ENCODE data around the gene GRM7. TPM values are rescaled to one million over a fixed set of nuclear protein-coding genes. Genes with fewer than 3 reads are reported as not detected.

The GRM7 gene
- polyA plus RNA-seq, 4 donors = 1.9 to 2.2 (median 2.2) TPM

DNA sequence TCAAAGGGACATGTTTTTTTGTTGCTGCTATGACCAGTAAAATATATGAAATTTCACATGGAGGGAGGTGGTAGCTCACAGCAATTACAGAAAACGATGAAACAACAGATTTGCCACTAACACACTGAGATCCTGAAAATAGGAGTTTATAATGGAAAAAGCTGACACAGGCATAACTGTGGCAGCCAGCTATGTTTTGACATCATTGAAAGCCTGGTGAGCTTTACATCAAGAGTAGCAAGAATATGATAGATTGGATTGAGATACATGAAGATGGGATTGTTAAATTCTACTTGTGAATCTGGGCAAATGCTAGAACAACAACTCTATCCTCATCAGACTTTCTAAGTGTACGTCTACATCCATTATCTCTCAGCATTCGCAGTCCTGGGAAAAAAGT is 760.7 kb downstream of the GRM7 start:
- DNase-seq (ENCODE audit: low read depth in 4 of 4, low spot score in 3 of 4) = no peak

DNA sequence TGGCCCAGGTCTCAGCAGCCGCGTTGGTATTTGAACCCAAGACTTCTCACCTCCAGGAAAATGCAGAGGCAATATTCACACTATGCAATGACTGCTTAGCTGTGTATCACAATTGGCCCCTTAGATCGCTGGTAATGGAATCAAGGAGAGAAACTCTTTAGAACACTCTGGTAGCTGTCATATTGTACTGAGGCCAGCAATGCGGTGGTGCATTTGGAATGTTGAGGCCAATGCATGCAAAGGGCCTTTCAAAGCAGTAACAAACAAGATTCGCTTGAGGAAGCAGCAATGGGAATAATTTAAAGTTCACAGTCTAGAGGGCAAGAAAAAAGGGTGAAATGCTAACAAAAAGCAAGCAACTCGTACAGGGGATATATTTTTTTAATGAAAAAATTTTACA is 764.1 kb downstream of the GRM7 start:
- DNase-seq (ENCODE audit: low read depth in 4 of 4, low spot score in 3 of 4) = no peak

DNA sequence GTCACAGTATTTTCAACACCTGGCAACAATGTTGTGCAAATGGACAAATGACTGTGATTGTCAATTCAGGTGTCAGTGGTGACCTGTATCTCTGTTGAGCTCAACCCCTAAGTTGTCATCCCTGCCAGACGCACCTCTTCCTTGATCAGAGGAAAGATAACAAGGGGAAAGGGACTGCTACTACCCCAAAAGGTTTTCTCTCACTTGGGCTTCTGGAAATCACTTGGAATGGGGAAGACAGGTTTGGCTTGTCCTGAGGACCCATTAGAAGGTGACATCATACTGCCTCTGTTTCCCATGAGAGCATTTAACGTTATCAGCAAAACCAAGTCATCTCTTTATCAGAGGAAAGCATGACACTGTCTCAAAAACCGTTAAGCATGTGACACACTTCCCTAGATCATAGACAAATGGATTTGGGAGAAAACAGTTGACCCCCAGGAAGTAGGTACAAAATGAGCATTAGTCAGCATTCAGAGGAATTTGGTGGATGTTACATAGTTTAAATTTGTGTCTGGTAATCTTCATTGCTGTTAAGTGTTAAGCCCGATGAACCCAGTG is 769.5 kb downstream of the GRM7 start:
- no peak for DNase-seq (ENCODE audit: low read depth in 4 of 4, low spot score in 3 of 4)

DNA sequence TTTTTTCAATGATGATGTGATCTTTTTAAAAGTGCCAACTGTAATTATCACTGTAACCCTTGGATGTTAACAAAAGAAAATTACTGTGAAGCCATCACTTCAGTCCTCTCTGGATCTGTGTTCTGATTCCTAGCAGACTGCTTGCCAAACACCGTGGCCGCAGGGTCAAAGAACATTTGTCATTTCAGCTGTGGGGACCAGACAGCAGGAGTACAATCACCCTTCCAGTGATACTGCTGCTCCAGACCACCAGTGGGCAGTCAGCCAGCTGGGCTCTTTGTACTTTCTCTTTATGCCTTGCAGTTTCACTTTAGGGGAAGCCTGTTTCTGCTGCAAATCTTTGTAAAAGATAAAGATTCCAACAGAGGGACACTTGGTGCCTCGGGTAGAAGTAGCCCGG is 770.0 kb downstream of the GRM7 start:
- peak in 2 of 4 donors; percentile 17 to 18 for DNase-seq (ENCODE audit: low read depth in 4 of 4, low spot score in 3 of 4)

DNA sequence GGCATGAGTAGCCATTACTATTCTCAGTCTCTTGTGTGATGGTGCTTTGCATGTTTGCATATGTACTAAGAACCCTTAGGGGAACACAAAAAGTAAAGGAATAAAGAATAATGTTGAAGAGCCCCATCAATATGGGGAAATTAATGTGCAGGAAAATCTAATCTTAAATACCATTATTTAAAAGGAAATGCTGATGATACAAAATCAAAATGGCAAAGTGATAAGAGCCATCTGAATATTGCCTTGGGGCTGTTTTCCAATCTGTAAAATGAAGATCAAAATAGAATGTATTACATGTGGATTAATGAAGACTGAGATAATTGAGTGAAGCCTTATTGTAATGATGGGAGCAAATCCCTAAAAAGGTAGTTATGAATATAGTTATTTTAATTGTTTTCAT is 771.4 kb downstream of the GRM7 start:
- DNase-seq (ENCODE audit: low read depth in 4 of 4, low spot score in 3 of 4) = no peak

DNA sequence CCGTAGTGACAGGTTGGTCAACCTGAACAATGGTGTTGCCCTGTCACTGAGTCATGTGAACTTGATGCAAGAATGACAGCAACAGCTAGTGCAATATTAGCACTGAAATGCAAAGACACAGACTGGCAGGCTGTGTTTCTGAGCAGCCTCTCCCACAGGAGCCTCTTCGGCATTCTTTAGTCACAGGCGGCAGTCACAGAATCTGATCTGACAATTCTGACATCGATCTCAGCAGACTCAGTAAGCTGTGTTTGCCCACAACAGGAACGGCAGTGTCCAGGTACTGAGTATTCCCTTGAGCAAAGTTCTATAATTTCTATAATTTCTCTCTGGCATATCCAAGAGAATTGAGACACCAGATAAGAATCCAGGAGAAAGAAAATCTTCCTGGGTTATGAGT is 776.8 kb downstream of the GRM7 start:
- DNase-seq (ENCODE audit: low read depth in 4 of 4, low spot score in 3 of 4) = no peak

DNA sequence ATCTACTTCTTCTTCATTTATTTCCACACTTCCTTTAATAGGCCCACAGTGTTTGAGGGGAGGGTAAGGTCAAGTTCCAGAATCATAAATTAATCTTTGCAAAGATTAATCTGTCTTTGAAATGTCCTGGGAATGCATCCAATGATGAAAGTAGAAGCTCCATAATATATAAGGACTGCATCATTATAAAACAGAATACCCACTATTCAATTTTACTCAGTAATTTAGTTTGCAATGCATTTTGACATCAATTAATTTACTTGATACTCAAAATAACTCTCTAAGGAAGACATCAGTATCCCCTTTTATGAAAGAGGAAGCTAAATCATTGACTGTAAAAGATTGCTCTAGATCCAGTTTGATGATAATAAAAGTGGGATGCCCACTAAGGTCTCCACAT is 777.2 kb downstream of the GRM7 start:
- no peak for DNase-seq (ENCODE audit: low read depth in 4 of 4, low spot score in 3 of 4)

DNA sequence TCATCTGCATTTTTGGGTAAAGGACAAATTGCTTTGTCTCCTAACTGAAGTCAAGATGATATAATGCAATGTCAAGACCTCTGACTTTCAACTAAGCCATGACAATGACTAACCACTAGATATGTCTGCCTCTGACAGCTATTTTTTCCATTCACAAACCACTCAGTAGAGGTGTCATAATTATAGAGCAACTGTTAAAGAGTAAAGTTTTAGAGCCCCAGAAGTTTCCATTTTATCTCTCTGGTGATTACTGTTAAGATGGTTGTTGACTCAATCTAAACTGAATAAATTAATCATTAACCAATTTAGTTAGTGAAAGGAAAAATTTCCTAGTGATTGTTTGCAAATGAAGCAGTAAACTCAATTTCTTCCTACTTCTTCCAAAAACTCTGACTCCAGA is 779.9 kb downstream of the GRM7 start:
- DNase-seq (ENCODE audit: low read depth in 4 of 4, low spot score in 3 of 4) = no peak

DNA sequence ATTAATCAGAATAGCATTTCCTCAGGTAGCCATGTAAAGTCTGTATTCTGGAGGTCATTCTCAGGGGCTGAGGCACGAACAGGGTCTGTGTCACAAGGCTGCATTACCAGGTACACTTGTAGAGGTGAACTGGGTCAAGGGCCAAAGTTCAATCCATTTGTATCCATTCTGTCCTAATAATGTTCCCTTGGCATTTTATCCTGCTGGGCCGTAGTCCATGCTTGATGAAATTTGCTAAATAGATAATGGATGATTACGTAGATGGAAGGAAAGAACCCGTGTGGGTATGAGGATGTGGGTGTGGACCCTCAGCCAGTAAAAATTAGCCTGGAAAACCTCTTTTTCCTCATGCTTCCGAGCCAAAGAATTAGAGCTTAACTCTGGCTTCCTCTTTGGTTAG is 785.9 kb downstream of the GRM7 start:
- DNase-seq (ENCODE audit: low read depth in 4 of 4, low spot score in 3 of 4) = no peak

DNA sequence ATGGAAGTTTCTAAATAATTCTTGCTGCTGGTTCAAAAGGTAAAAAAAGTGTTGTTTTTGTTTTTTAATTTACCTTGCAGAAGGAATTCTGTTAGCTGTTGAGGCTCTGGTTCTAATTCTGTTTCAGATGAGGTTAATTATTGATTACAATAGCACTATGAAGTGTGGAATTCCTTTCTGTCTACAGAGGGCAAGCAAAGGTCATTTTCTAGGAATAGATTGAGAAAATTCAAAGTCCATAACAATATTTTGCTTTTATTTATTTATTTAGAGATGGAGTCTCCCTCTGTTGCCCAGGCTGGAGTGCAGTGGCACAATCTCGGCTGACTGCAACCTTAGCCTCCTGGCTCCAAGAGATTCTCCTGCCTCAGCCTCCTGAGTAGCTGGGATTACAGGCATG is 789.6 kb downstream of the GRM7 start:
- DNase-seq (ENCODE audit: low read depth in 4 of 4, low spot score in 3 of 4) = no peak

DNA sequence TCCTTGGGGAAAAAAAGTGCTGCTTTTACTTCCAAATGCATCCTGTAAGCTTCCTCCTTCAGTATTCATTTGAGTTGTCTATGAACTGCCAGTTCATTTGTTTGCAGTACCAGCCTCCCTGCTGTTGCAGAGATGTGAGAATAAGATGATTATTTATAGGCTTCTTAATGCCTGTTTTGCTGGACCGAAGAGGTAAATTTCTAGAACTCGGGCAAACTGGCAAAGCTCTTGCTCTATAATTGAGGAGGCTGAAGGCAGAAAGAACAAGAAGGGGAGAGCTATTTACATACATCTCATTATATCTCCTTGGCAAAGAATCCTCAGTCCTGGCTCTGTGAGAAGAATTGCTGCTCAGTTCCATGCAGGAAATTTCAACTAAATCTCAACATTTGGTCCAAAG is 790.4 kb downstream of the GRM7 start:
- DNase-seq (ENCODE audit: low read depth in 4 of 4, low spot score in 3 of 4) = no peak

DNA sequence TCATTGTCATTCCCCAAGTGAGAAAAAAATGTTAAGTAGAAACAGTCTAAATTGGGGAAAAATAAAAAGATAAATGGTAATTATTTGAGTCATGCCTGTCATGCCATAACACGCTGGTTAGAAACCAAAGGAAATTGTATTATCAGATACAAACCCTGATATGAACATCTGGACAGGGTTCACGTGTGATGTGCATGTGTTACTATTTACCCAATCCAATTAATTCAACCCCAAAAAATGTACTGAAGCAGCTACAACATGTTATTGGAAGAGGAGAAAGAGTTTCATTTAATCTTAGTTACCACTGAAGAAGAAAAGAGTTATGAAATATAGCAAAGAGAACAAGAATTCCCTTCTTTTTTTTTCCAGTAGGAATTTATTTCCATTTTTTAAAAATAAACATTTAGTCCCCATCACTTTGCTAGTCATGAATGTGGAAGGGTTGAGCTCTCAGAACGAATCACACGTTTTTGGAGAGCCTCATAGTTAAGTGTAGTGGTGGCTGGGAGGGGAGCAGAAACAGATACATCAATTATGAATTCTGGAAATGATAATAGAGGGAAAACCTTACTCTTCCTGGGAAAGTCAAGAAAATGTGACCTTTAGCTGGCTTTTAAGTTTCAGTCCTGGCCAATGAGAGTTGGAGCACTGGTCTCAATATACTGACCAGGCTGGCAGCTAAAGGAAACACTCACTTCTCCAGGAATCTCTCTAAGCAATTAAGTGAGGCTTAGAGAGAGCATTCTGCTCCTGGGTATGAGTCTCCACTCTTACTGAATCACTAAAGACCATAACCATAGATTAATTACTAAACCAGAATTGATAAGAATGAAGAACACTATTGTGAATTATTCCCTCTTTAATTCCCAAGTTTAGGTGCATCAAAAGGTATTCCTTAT is 796.5 kb downstream of the GRM7 start:
- no peak for DNase-seq (ENCODE audit: low read depth in 4 of 4, low spot score in 3 of 4)

DNA sequence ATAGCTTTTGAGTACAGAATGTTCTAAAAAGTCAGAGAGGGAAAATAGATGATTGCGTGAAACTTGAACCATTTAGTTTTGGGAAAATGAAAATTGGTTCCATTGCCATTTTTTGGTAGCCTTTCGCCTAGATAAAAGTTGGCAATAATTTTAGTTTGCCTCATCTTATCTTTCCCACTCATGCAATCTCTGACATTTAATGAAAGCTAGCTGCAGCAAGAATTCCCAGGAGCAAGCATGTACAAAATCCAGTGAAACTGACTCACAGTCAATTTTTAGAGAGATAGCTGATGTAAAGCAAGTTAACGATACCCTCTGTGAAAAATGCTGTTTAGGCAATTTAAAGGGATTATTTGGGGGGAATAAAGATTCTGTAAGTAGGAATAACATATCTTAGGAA is 797.4 kb downstream of the GRM7 start:
- no peak for DNase-seq (ENCODE audit: low read depth in 4 of 4, low spot score in 3 of 4)

DNA sequence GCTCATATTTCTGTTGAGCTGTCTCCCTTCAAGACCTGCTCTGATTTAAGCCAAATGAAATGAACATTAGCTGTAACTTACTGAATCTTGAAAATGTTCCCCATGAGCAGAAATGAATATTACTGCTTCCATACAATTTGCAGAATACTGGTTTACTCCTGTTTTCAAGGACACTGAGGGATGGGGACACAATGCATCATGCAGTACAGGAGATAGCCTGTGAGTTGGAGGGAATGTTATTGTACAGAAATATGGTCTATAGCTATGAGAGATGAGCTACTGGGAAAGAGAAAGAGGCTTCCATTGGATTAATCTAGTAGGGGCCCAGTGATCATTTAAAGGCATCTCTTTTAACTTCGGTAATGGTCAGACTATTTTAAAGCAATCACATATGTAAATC is 798.2 kb downstream of the GRM7 start:
- DNase-seq (ENCODE audit: low read depth in 4 of 4, low spot score in 3 of 4) = no peak

DNA sequence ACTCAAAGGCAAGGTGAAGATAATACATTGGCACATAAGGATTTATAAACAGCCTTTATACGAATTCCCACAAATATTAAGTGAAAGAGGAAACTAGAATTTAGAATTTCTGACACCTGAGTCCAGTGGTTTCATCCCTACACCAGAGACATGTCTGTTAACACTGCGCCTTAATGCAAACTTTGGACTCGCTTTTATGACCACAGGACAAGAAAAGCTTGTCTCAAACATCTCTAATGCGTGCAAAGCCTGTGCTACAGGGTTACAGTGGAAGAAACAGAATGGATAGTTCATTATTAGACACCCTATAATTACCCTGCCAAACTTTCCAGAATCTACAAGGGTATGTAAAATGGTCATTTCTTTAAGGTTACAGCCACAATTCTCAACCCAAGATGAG is 802.9 kb downstream of the GRM7 start:
- DNase-seq (ENCODE audit: low read depth in 4 of 4, low spot score in 3 of 4) = no peak

DNA sequence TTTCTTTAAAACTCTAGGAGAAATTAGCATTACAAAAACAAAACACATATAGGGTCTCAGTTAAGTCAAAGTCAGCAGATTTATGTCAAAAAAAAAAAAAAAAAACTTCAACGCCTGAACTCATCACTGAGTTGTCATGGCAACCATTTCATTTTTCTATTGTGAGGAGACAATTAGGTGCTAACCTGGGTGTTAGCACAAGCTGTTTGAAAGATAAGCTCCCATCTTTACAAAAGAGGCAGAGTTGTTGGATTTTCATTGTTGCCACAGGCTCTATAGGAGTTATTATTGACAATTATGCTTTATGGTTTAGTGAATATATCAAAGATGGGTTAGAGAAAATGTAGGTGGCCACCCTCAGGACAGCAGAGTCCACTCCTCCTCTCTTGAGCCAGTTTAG is 806.9 kb downstream of the GRM7 start:
- DNase-seq (ENCODE audit: low read depth in 4 of 4, low spot score in 3 of 4) = no peak

DNA sequence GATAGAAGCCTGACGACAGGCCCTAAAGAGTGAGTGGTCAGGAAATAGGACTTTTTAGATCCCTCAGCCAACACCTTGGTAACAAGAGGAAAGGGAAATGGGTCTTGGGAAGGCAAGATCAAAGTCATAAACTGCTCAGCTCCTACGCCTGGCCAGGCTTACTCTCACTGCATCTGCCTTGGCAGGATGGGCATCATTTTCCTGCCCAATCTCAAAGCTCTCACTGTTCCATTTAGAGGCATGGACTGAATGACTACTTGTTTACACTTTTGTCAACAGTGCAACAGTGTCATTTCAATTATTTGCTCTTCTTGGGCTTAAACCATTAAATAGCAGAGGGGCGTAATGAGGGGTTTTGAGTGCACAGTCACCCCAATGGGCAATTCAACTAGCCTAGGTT is 808.7 kb downstream of the GRM7 start:
- no peak for DNase-seq (ENCODE audit: low read depth in 4 of 4, low spot score in 3 of 4)

DNA sequence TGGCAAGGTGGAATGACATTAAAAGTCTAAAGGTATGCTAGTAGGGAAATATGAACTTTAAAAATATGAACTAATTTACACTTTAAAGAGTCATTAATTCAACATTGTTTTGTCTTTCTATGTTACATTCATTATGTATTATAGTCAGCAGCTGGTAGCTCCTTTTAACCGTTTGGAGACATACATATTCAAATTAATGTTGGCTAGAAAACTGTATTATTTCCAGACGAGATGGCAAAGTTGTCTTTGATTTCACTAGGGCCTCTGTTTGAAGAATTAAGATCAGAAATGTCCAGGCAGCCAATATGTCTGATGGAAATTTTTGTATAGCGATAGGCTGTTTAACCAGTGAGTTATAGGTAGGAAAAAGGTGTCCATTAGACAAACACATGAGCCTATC is 817.6 kb downstream of the GRM7 start:
- no peak for DNase-seq (ENCODE audit: low read depth in 4 of 4, low spot score in 3 of 4)

DNA sequence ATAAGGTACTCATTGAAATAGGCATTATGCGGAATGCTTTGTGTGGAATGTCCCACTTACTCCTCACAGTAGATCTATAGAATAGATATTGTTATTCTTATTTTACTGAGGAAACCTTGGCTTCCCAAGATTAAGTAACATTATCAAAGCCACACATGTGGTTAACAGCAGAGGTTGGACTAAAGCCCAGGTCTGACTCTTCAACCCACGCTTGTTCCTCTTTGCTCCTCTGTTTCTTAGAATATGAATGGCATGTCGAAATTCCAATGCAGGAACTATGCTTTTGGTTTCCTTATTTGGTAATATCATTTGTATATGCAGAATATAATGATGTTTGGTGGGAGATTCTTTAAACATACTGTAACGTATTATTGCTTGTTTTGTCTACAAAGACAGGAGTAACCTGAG is 821.9 kb downstream of the GRM7 start:
- DNase-seq (ENCODE audit: low read depth in 4 of 4, low spot score in 3 of 4) = peak in 2 of 4 donors; percentile 9 to 20

DNA sequence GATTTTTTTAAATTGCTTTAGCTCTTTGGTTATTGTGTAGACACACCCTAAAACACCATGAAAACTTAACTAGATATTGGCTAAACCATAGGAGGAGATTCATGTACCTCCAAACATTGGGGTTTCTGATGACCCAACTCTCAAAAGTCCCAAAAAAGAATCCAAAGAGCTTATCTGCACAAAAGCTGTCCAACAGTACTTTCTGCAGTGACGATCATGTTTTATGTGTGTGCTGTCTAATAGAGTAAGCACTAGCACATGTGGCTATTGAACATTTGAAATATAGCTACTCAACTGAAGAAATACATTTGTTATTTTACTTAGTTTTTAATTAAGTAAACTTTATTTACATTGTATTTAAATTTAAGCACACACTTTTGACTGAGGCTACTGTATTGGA is 822.5 kb downstream of the GRM7 start:
- DNase-seq (ENCODE audit: low read depth in 4 of 4, low spot score in 3 of 4) = no peak

DNA sequence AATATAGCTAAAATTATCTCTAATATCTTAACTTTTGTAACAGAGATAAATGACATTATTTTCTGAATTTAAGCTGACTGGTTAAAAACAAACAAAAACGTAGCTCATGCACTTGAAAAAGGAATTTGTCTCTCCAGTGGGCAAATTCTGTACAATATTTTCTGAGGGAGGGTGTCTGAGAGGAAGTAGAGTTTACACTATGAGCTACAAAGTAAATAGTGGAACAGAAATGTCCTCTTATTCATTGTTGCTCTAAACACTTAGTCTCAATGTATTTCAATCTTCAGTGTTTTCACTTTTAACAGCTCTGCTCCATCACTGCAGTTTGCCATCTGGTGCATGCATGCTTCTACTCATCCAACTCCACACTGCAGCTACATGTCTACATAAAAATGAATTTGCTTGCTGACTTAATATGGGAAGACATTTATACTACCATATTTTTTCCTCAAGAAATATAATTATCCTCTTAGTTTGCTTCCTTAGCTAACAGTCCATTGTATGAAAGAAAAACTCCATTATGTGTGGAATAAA is 823.3 kb downstream of the GRM7 start:
- DNase-seq (ENCODE audit: low read depth in 4 of 4, low spot score in 3 of 4) = no peak

DNA sequence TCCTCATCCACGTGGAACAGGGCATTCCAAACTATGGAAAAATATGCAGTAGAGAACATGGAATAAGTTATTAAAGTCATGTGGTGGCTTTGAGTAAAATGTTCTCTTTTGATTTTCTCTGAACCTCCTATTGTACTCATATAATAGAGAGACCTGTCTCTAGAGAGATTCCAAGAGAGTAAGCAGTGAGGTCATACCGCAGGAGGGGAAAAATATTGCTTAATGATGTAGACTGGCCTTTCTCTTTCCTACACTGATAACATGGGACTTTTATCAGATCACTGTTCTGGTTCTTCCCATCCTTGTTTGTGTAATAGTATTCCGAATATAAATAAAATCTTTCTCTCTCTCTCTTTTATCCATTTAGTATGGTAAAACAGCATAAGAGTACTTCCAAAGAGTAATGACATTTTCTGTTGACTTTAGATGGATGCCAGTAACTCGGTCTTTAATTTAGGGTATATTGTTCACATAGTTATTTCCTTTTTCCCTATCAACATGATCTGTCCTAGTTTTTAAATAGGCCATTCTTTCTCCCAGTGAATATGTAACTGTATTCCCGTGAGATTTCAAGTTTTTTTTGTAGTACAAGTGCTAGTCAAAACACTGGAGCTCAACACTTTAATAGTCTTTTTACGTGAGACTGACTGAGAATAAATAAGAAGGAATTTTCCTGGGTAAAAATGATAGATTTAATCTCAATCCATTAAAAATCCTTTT is 826.7 kb downstream of the GRM7 start:
- DNase-seq (ENCODE audit: low read depth in 4 of 4, low spot score in 3 of 4) = no peak

Data from left renal pelvis (tissue), 4 donors.